Transverse colon (tissue), 4 donors: ENCODE measurements around the gene DSG2.

Source experiments
- POLR2AphosphoS5 ChIP-seq, 3 donors: sonication (generic); formaldehyde crosslinking; IDR thresholded peaks; one replicate each; pipeline ENCODE4 v1.6.1; 2016; ENCODE audit warnings: antibody characterized with exemption in 3 of 3
- TF ChIP-seq, protein P1 (sequence below), 5 experiments: fragments of 200-600 bp in 3 of 5; fragments of 450-650 bp in 2 of 5; sonication (generic) in 3 of 5; IDR thresholded peaks; 1 replicate in 2 of 5; 2 replicates in 3 of 5; pipeline ENCODE4 v1.5.1; 2016 to 2017; ENCODE audit warnings: antibody characterized with exemption in 5 of 5, inconsistent platforms in 3 of 5, mild to moderate bottlenecking in 2 of 5, moderate library complexity in 1 of 5

DNA sequence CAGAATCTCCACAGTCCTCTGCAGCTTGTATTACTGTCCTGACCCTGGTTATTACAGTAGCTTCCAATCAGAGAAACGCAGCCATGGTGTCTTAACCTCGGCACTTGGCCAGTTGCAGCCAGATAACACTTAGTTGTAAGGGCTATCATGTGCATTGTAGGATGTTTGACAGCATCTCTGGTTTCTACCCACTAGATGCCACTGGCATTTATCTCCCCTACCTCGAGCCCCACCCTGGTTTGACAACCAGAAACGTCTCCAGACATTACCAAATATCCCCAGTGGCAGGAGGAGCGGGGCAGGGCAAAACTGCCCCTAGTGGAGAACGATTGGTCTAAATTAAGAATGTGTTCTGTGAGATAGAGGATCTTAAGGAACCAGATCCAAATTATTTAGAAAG lies 13.1 kb downstream of the DSG2 start:
- TF ChIP-seq, protein P1, sequence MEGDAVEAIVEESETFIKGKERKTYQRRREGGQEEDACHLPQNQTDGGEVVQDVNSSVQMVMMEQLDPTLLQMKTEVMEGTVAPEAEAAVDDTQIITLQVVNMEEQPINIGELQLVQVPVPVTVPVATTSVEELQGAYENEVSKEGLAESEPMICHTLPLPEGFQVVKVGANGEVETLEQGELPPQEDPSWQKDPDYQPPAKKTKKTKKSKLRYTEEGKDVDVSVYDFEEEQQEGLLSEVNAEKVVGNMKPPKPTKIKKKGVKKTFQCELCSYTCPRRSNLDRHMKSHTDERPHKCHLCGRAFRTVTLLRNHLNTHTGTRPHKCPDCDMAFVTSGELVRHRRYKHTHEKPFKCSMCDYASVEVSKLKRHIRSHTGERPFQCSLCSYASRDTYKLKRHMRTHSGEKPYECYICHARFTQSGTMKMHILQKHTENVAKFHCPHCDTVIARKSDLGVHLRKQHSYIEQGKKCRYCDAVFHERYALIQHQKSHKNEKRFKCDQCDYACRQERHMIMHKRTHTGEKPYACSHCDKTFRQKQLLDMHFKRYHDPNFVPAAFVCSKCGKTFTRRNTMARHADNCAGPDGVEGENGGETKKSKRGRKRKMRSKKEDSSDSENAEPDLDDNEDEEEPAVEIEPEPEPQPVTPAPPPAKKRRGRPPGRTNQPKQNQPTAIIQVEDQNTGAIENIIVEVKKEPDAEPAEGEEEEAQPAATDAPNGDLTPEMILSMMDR (IDR thresholded peaks at IDR 0.05), result peak in 2 of 5 experiments; percentile 5 to 7
- TF ChIP-seq POLR2AphosphoS5 (IDR thresholded peaks at IDR 0.05), result no peak
